Peyer's patch (tissue), 4 donors: ENCODE measurements around the gene BLOC1S5.

Source experiments
- POLR2A ChIP-seq, 2 donors: fragments of 450-650 bp; IDR thresholded peaks; one replicate each; pipeline ENCODE4 v1.5.1; 2017; ENCODE audit warnings: antibody characterized with exemption in 2 of 2, mild to moderate bottlenecking in 2 of 2, moderate library complexity in 2 of 2
- TF ChIP-seq, protein P1 (sequence below), 6 experiments: fragments of 450-650 bp in 4 of 6; fragments of 200-600 bp in 2 of 6; sonication (generic) in 1 of 6; IDR thresholded peaks; one replicate each; pipeline ENCODE4 v1.5.1; 2017 to 2019; ENCODE audit warnings: antibody characterized with exemption in 6 of 6, mild to moderate bottlenecking in 3 of 6, moderate library complexity in 1 of 6

DNA sequence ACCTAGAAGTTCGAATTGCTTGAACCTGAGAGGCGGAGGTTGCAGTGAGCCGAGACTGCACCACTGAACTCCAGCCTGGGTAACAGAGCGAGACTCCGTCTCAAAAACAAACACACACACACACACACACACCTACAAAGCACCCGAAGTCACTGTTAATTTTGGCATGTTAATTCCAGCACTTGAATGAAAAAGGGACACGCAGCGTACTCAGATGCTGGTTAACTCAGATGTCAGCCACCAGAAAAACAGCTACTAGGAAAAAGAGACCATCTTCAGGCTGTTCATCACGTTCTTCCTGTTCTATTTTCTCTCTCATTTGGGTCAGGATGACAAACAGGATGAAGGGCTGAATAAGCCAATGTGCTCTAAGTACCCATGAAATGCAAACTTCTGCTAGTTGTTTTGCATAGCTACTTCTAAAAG, 46.9 kb downstream of the BLOC1S5 start:
- TF ChIP-seq, protein P1, sequence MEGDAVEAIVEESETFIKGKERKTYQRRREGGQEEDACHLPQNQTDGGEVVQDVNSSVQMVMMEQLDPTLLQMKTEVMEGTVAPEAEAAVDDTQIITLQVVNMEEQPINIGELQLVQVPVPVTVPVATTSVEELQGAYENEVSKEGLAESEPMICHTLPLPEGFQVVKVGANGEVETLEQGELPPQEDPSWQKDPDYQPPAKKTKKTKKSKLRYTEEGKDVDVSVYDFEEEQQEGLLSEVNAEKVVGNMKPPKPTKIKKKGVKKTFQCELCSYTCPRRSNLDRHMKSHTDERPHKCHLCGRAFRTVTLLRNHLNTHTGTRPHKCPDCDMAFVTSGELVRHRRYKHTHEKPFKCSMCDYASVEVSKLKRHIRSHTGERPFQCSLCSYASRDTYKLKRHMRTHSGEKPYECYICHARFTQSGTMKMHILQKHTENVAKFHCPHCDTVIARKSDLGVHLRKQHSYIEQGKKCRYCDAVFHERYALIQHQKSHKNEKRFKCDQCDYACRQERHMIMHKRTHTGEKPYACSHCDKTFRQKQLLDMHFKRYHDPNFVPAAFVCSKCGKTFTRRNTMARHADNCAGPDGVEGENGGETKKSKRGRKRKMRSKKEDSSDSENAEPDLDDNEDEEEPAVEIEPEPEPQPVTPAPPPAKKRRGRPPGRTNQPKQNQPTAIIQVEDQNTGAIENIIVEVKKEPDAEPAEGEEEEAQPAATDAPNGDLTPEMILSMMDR (IDR thresholded peaks at IDR 0.05), result no peak
- TF ChIP-seq POLR2A (IDR thresholded peaks at IDR 0.05), result no peak
